ENCODE measurements around the gene WASF2.

WASF2 gene

GRCh38 chr1:27368869-27369582, 120.9 kb downstream of the WASF2 start:
- no peak for DNase-seq

DNA sequence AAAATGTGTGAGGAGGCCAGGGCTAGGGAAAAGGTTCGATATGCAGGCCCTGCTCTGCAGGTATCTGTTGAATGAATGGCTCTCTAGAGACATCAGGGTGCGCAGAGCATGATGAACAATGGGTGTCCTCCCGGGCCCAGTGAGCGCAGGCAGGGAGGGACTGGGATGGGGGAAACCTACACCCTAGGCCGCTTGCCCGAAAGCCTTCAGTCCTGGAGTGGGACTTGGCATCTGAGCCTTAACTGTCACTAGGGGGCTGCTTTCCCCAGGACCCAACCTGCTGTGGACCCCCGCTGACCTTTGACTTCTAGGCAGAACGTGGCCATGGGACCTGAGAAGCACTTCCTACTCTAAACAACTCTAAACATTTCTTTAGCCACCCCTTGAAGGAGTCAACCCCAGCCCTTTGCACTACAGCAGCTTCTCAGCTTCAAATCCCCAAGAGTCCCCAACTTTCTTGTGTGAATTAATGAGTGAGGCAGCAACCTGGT, 122.8 kb downstream of the WASF2 start:
- no peak for DNase-seq

GRCh38 chr1:27366411-27367159, 123.4 kb downstream of the WASF2 start, which contains the start of gene MAP3K6:
Gene MAP3K6, minus strand, starts transcription at chr1:27366961. Its CDS starts 364 bp downstream, at chr1:27366597.
- peak; percentile 52 for DNase-seq

DNA sequence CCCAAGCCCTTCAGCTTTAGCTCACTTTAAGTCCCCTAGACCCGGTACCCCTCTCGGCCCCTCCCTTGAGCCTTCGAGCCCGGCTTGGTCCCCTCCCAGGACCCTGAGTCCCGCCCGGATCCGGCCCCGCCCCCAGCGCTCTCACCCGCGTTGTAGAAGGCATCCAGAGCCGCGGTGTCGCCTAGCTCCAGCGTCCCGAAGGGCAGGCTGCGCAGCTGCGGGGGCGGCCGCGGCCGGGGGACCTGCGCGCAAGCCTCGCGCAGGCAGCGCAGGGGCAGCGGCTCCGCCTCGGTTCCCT, 123.9 kb downstream of the WASF2 start:
- DNase-seq, result peak; percentile 68

DNA sequence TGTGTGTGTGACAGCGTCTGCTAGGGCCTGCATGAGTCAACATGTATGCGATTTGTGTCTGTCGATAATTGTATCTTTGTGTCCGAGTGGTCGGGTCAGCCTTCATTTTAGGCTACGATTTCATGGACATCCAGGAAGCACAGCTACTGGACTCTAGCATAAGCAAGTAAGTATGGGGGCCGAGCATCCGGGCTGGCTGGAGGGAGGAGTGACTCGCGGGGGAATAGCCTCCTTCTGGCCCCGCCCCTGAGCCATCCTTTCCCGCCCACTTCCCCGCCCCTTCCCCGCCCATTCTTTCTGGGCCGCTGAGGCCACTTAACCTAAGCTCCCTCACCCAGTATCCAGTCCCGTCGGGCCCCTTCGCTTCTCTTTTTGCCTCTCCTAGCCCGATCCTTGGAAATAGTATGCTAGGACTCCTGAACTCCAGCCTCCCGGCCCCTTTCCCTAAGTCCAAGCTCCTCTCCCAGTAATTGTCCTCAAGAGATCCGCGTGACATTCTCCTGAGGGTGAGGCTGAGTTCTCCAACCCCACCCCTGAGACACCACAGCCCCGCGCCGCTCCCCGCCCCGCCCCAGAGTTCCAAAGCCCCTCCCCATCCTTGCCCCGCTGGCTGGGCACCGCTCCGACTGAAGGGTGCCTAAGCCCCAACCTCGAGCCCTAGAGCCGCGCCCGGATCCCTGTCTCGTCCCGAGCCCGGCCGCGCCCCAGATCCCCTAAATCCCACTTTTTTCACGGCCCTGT, 124.4 kb downstream of the WASF2 start:
- peak; percentile 81 for DNase-seq

DNA sequence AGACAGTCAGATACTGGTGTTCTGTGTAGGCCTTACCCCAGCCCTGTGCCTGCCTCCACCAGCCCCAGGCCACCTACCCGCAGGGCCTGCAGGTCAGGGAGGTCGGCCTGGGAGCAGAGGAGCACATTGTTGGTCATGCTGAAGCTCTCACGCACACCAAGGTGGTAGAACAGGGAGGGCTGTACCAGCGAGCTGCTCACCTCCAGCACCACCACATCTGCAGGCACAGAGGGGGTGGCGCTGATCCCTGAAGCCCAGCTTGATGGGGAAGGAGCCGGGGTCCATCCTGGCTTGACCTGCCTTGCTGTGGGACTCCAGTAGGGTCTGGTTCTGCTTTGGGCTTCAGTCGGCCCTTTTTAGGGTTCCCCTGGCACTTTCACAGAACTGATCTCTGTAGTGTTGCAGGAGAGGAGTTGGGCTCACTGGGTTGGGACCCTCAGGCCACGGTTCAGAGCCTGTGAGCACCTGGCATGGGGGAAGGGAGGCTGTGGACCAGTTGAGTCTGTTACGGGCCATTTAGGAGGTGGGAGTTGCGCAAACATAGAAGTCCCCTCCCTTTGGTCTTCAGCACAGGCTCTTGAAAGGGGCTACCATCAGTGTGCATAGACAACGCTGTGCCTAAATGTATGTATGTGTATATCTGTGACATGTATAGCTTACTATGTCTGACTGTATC, 125.1 kb downstream of the WASF2 start:
- no peak for DNase-seq

DNA sequence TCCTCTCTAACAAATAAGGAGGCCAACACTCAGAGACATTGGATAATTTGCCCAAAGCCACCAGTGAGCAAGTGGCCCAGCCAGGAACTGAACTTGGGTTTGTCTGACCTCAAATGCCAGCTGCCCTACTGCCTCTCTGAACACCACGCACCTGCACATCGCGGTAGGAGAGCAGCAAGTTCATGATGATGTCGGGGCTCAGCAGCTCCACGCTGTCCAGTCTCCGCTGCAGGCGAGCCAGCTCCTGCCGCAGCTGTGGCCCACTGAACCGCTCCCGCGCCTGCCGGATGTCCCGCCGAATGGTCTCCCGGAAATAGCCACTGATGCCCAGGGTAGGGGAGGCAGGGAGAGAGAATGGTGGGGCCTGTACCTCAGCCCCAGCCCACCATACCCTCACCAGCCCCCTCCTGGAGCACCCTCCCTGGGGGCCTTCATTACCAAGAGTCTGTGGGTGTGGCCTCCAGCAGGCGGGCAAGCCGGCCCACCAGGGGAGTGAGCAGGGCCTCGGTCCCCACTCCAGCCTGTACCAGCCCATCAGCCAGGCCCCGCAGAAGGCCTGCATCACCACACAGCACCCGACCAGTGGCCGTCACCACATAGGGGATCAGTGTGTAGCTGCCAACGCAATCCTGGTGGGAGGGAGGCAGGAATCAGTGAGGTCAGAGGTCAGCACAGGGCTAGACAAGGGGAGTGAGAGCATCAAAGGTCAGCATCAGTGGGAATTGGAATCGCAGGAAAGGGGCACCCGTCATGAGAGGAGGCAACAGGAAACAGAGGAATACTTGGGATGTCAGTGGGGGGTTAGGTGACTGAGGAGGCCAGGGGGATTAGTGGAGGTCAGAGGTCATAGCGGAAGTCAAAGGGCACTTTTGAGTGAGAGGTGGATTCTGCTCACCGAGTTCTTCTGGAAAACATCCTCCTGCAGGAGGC, 125.9 kb downstream of the WASF2 start:
- DNase-seq, result no peak

- DNase-seq, result no peak
Measured at GRCh38 chr1:27361553-27361952, 128.4 kb downstream of the WASF2 start.

- no peak for DNase-seq
Measured at GRCh38 chr1:27361044-27361402, 128.9 kb downstream of the WASF2 start.

- DNase-seq, result no peak
Measured at GRCh38 chr1:27360159-27361043, 129.6 kb downstream of the WASF2 start.

DNA sequence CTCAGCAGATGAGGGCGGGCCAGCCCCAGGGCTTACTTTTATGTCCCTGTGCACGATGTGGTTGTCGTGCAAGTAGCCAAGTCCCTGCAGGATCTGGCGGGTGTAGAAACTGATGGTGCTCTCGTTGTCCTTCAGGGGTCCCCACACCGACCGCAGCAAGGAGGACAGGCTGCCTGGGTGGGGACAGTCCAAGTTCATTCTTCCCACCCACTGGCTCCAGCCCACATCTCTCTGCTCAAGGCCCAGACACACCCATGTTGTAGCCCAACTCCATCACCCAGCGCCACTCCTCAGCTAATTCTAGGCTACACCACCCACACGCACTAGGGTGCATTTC, 130.2 kb downstream of the WASF2 start:
- DNase-seq, result no peak

DNA sequence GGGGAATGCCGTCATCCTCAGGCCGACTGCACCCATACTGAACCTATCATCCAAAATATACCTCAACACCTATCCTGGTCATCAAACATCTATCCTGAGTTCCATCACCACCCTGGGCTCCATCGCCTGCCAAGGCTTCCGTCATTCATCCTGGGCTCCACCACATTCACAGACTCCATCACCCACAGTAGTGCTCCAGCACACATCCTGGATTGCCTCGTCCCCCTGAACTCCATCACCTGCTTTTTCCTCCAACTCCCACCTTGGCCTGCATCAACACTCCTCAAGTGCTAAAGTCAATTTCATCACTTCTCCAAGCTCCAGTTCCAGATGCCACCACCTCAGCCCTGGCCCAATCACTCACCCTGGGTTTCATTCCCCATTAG, 131.0 kb downstream of the WASF2 start:
- no peak for DNase-seq

- DNase-seq, result no peak
Measured at GRCh38 chr1:27358038-27358927, 131.7 kb downstream of the WASF2 start.

DNA sequence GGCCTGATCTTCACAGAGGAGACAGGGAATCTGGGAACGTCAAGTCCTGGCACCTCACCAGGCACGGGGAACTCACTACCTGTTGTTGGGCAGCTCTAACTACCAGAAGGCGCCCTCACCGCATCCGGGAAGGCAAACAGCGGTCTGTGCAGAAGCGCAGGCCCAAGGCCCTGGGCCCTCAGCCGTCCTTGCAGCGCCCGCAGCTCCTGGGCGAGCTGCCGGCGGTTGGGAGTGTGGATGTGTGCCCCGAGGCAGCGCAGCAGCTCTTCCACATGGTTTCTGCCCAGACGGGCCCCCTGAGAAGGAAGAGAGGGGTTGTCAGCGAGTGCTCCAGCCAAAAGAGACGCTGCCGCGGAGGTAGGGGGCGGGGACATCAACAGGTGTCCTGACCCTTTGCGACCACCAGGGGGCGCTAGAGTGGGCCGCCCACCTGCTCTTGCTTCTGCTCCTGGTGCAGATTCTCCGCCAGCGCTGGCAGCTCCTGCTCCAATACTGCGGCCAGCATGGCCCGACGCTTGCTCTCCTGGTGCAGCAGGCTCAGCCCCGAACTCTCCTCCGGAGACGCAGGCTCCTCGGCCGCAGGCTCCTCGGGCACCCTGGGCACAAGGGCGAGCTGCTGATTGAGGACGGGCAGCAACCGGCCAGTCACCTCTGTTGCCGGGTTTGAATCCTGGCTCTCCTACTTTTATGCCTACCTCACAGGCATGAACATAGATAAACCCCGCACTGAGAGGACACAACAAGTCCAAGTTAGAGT, 132.5 kb downstream of the WASF2 start:
- DNase-seq, result no peak

DNA sequence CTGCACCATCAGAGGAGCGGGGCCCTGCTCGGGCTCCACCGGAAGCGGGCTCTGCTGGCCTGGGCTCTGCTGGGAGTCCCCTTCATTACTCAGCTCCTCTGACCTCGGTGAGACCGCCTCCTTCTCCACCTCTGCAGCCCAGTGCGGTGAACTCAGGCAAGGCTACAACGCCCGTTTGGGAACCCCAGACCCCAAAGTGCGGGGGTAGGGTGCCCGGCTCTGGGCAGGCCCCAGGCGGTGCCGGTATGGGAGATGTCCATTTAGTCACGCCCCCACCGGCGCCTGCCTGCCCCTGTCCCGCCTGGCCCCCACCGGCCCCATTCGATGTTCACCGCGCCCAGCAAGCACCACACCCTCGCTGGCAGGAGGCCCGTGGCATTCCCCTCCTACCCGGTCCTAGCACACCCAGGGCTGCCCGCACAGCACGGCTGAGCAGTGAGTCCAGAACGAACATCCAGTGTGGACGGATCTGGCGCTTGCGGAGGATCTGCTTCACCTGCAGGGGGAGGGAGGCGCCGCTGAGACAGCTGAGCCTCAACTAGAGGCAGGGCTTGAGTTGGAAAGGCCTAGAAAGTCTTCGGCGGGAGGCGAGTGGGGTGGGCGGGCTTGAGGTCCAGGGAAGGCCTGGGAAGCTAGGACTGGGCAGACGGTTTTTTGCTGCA, 133.2 kb downstream of the WASF2 start:
- no peak for DNase-seq

- no peak for DNase-seq
Measured at GRCh38 chr1:27356277-27356618, 133.7 kb downstream of the WASF2 start.

- no peak for DNase-seq
Measured at GRCh38 chr1:27355683-27356082, 134.3 kb downstream of the WASF2 start.
